Upper lobe of right lung (tissue), 1 donor: Measurements from ENCODE around the gene BRIX1. TPM values are rescaled to one million over a fixed set of nuclear protein-coding genes. Genes with fewer than 3 reads are reported as not detected.

ENCODE experiments used
- ATAC-seq: fragments of 200-7000 bp; cut with Tn5 transposase; one replicate; pipeline ENCODE4 v1.9.1; 2020; ENCODE audit warnings: mild to moderate bottlenecking, moderate library complexity
- DNase-seq: peaks from one replicate; pipeline ENCODE4 v3.0.0-alpha.2; 2020
- H3K27ac ChIP-seq: fragments of 200-600 bp; one replicate; pipeline ENCODE4 v1.8.0; 2022
- H3K27me3 ChIP-seq: fragments of 200-600 bp; one replicate; pipeline ENCODE4 v1.8.0; 2022; ENCODE audit warnings: mild to moderate bottlenecking
- H3K36me3 ChIP-seq: fragments of 200-600 bp; one replicate; pipeline ENCODE4 v1.8.0; 2022
- H3K4me1 ChIP-seq: fragments of 200-600 bp; one replicate; pipeline ENCODE4 v1.8.0; 2022
- H3K4me3 ChIP-seq: fragments of 200-600 bp; one replicate; pipeline ENCODE4 v1.8.0; 2022; ENCODE audit warnings: mild to moderate bottlenecking
- H3K9me3 ChIP-seq: fragments of 200-600 bp; one replicate; pipeline ENCODE4 v1.8.0; 2022
- intact Hi-C: fragments of 100-400 bp; cut with DNase I; formaldehyde crosslinking; loops from one replicate; pipeline ENCODE4 v1.11.0; 2022
- long read RNA-seq: library from polyadenylated mRNA; unstranded; transcript quantifications from one replicate; pipeline ENCODE4 v2.0.0, GENCODE V29; 2021
- total RNA-seq: library from RNA; stranded (reverse); fragmentation: NEBNext Ultra II Directional; extraction: Animal tissue kit (Norgen Biotek cat#: 25700); gene quantifications from one replicate; pipeline ENCODE4 v1.2.1, GENCODE V29; 2021
- TF ChIP-seq, protein P1 (sequence below): fragments of 200-600 bp; IDR thresholded peaks from one replicate; pipeline ENCODE4 v1.8.0; 2022; ENCODE audit warnings: antibody characterized with exemption
- donor health status: DM: no; HTN: yes; CAD: no; lungs with severe emphysema.

BRIX1 gene, protein sequence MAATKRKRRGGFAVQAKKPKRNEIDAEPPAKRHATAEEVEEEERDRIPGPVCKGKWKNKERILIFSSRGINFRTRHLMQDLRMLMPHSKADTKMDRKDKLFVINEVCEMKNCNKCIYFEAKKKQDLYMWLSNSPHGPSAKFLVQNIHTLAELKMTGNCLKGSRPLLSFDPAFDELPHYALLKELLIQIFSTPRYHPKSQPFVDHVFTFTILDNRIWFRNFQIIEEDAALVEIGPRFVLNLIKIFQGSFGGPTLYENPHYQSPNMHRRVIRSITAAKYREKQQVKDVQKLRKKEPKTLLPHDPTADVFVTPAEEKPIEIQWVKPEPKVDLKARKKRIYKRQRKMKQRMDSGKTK
- total RNA-seq, result 19.8 TPM
- long read RNA-seq, transcript BRIX1-201 (10 exons, 1,926 nt), result major isoform, 23 of 29 reads
- long read RNA-seq, partial matches to known transcripts, result 0 of 29 reads
- long read RNA-seq, other reads (novel, unspliced or antisense), result 4 of 29 reads

- intact Hi-C loops, result no loop called here
These were observed at the start of gene BRIX1, which contains the start of gene RAD1 for GRCh38 chr5:34915139-34915855. BRIX1 (plus strand) TSS chr5:34915711; CDS start chr5:34915739, 28 bp downstream. RAD1 (minus strand) TSS chr5:34915504; CDS start chr5:34914892, 612 bp downstream.

DNA sequence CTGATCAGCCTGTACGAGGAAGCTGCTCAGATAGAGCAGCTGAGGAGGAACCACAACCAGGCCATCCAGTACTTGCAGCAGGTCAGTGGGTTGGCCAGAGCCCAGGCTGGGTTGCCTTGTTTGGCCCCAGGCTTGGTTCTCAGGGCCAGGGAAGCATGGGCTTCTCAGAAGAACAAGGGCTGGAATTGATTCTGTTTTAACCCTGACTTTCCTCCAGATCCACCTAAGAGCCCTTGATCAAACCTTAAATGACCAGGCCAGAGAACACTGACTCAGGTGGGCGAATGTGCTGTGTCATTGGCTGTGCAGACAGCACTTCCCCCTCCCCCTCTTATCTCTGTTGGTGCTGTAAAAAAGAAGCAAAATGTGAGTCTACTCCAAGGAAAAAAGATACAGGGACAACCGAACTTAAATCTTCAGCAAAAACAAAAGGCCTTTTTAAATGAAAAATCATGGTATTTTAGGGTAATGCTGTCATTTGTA, 48.5 kb upstream of the BRIX1 start:
- no peaks in the 10 kb centered on the region for H3K27me3 ChIP-seq
- intact Hi-C loops, result no loop called here
- DNase-seq (no peak), ATAC-seq (peak; percentile 36)
- H3K36me3 ChIP-seq, result no peaks in the 10 kb centered on the region
- H3K4me3 ChIP-seq, result no peak overlapping the region
- no peaks in the 10 kb centered on the region for H3K9me3 ChIP-seq
- TF ChIP-seq, protein P1, sequence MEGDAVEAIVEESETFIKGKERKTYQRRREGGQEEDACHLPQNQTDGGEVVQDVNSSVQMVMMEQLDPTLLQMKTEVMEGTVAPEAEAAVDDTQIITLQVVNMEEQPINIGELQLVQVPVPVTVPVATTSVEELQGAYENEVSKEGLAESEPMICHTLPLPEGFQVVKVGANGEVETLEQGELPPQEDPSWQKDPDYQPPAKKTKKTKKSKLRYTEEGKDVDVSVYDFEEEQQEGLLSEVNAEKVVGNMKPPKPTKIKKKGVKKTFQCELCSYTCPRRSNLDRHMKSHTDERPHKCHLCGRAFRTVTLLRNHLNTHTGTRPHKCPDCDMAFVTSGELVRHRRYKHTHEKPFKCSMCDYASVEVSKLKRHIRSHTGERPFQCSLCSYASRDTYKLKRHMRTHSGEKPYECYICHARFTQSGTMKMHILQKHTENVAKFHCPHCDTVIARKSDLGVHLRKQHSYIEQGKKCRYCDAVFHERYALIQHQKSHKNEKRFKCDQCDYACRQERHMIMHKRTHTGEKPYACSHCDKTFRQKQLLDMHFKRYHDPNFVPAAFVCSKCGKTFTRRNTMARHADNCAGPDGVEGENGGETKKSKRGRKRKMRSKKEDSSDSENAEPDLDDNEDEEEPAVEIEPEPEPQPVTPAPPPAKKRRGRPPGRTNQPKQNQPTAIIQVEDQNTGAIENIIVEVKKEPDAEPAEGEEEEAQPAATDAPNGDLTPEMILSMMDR, result no peak
- H3K27ac ChIP-seq, result no peak overlapping the region
- no peaks in the 10 kb centered on the region for H3K4me1 ChIP-seq

More at GRCh38 chr5:34915139-34915855, at the start of gene BRIX1, which contains the start of gene RAD1:
- H3K4me1 ChIP-seq, result peaks cover 28% of the 10 kb centered on the region
- H3K9me3 ChIP-seq, result no peaks in the 10 kb centered on the region
- H3K27me3 ChIP-seq, result no peaks in the 10 kb centered on the region
- H3K36me3 ChIP-seq, result peaks cover 57% of the 10 kb centered on the region
- peak within 1 kb of the TSS; percentile 92 for H3K27ac ChIP-seq
- peak; percentile 99 for DNase-seq
- H3K4me3 ChIP-seq, result peak within 1 kb of the TSS; percentile 93
- TF ChIP-seq, protein P1, result peak; percentile 7
- peak; percentile 100 for ATAC-seq

DNA sequence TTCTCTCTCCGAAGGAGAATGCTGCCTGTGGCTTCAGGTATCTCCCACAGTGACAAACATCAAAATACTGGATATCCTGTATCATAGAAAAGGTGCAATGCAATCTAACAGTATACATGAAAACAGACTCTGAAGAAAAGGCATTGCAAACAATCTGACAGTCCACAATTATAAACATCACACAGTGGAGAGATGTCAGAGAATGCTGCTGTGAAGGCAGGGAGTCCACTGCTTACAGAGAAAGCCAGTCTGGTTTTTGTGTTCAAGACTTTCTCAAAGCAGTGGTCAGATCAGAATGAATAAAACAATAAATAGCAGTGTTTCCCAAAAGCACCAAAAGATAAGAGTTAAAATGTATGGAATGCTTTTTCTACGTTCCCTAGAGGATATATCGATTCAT, 47.9 kb upstream of the BRIX1 start:
- Histone ChIP-seq H3K9me3 (no peaks in the 10 kb centered on the region), H3K27me3 (no peaks in the 10 kb centered on the region), H3K36me3 (no peaks in the 10 kb centered on the region), H3K4me1 (no peaks in the 10 kb centered on the region), H3K4me3 (no peak overlapping the region), H3K27ac (no peak overlapping the region)
- intact Hi-C loops, result no loop called here
- TF ChIP-seq, protein P1, result no peak
- ATAC-seq (no peak), DNase-seq (no peak)

- Histone ChIP-seq H3K27ac (no peak overlapping the region), H3K27me3 (no peaks in the 10 kb centered on the region), H3K4me1 (no peaks in the 10 kb centered on the region), H3K4me3 (no peak overlapping the region), H3K36me3 (no peaks in the 10 kb centered on the region), H3K9me3 (no peaks in the 10 kb centered on the region)
- TF ChIP-seq, protein P1, result no peak
- DNase-seq, result no peak
- intact Hi-C loops, result no loop called here
- ATAC-seq, result no peak
These were observed 46.7 kb upstream of the BRIX1 start for GRCh38 chr5:34868791-34869190.

DNA sequence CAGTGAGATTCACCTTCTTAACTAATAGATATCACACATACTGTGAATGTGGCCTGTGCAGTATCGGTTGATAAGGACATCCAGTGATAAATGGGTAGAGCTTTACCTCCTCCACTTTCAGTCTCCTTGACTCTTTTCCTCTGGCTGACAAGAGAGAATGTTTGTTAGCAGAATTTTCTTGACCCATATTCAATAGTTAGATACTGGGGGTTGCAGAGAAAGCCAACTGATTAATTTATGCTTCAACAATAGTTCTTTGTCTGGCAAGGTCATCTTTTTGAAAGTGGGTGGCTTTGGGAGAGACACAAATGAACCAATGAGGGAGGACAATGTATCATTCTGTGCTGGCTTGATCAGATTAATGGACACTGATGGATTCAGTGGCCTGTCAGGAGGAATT, 46.3 kb upstream of the BRIX1 start:
- ATAC-seq, result no peak
- no peaks in the 10 kb centered on the region for H3K36me3 ChIP-seq
- no peak overlapping the region for H3K27ac ChIP-seq
- no peak for DNase-seq
- no peaks in the 10 kb centered on the region for H3K9me3 ChIP-seq
- intact Hi-C loops, result no loop called here
- H3K27me3 ChIP-seq, result no peaks in the 10 kb centered on the region
- no peak overlapping the region for H3K4me3 ChIP-seq
- TF ChIP-seq, protein P1, result no peak
- no peaks in the 10 kb centered on the region for H3K4me1 ChIP-seq
